HFF-Myc (cell line): ENCODE data around the gene HDGFL3.
"Not testable (repeated sequence)": the region's sequence is repeated elsewhere in the genome, so short reads cannot be mapped to it uniquely, and the experiment has no call there.

Experiments
- DNase-seq: peaks from one replicate; pipeline ENCODE4 v3.0.0-alpha.2; 2011; ENCODE audit warnings: low read depth; ENCODE audit errors: extremely low read depth
- H3K4me3 ChIP-seq: replicated peaks from 2 replicates; pipeline ENCODE4 v1.5.1; 2011; ENCODE audit warnings: low read depth, mild to moderate bottlenecking, control low read depth, low read length
- CTCF ChIP-seq: IDR thresholded peaks from 2 replicates; pipeline ENCODE4 v1.5.1; 2012; ENCODE audit warnings: mild to moderate bottlenecking, low read depth, low read length, control low read depth; ENCODE audit errors: missing control alignments

Gene HDGFL3

GRCh38 chr15:83153288-83153687, 54.3 kb downstream of the HDGFL3 start:
- no peak overlapping the region for H3K4me3 ChIP-seq
- DNase-seq = no peak
- no peak for TF ChIP-seq CTCF

- no peak for TF ChIP-seq CTCF
- H3K4me3 ChIP-seq = no peak overlapping the region
- no peak for DNase-seq
Observed at GRCh38 chr15:83144771-83145170, 62.9 kb downstream of the HDGFL3 start.

- DNase-seq, H3K4me3 ChIP-seq: not testable (repeated sequence)
Observed at GRCh38 chr15:83142151-83142550, 65.5 kb downstream of the HDGFL3 start.

- H3K4me3 ChIP-seq = no peak overlapping the region
- no peak for TF ChIP-seq CTCF
- DNase-seq = no peak
Observed at GRCh38 chr15:83132861-83133523, 74.6 kb downstream of the HDGFL3 start.

DNA sequence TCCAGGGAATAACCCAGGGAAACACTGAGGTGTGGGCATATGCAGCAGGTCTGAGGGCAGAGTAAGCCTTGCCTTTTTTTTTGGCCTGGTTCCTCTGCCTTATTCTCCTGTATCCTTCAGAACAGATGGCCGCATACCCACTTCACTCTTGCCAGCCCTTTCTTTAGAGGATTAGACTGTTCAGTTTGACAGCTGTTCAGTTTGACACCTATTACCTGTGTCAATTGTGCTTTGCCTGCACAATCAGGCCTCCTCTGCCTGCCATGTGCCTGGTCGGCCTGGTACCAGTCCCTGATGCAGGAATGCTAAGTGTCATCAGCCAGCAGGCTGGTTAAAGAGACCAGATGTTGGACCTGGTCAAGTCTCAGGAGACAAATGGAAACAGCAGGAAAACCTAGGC, 77.8 kb downstream of the HDGFL3 start:
- TF ChIP-seq CTCF = no peak
- DNase-seq = no peak
- H3K4me3 ChIP-seq = no peak overlapping the region

- no peak for TF ChIP-seq CTCF
- no peak overlapping the region for H3K4me3 ChIP-seq
- DNase-seq = no peak
Observed at GRCh38 chr15:83127547-83128150, 80.0 kb downstream of the HDGFL3 start.

GRCh38 chr15:83123529-83123928, 84.1 kb downstream of the HDGFL3 start:
- H3K4me3 ChIP-seq = no peak overlapping the region
- no peak for TF ChIP-seq CTCF

More at GRCh38 chr15:83123529-83123928, 84.1 kb downstream of the HDGFL3 start:
- no peak for DNase-seq
